Stimulated activated memory B cell treated with anti-CD40 and anti-IgM and Interleukin-4, amounts not matched to agents 10 μg/mL and 1 μg/mL and 100 μg/mL, for 72 hours (primary cell): ENCODE measurements around the gene SLC5A6.

Experiments used
- ATAC-seq: fragments of 150-1000 bp; cut with Tn5 transposase; 2 replicates; pipeline ENCODE4 v1.10.0; 2021
- H3K27ac Mint-ChIP-seq: one replicate; pipeline ENCODE4 v1.8.0; 2022; ENCODE audit warnings: mild to moderate bottlenecking, mixed read lengths
- H3K27me3 Mint-ChIP-seq: one replicate; pipeline ENCODE4 v1.8.0; 2022; ENCODE audit warnings: mixed read lengths
- H3K36me3 Mint-ChIP-seq: one replicate; pipeline ENCODE4 v1.8.0; 2022; ENCODE audit warnings: mixed read lengths
- H3K4me1 Mint-ChIP-seq: one replicate; pipeline ENCODE4 v1.8.0; 2022; ENCODE audit warnings: mixed read lengths
- H3K4me3 Mint-ChIP-seq: one replicate; pipeline ENCODE4 v1.8.0; 2022; ENCODE audit warnings: mild to moderate bottlenecking, moderate library complexity, mixed read lengths
- H3K9me3 Mint-ChIP-seq: one replicate; pipeline ENCODE4 v1.8.0; 2022; ENCODE audit warnings: mixed read lengths

Gene SLC5A6

GRCh38 chr2:27243391-27244130, 31.5 kb upstream of the SLC5A6 start:
- H3K27ac Mint-ChIP-seq = no peak overlapping the region
- no peak overlapping the region for H3K4me3 Mint-ChIP-seq
- ATAC-seq = no peak
- no peaks in the 10 kb centered on the region for H3K9me3 Mint-ChIP-seq
- H3K4me1 Mint-ChIP-seq = no peaks in the 10 kb centered on the region
- peaks cover 6% of the 10 kb centered on the region for H3K27me3 Mint-ChIP-seq
- peaks cover 55% of the 10 kb centered on the region for H3K36me3 Mint-ChIP-seq

GRCh38 chr2:27242614-27242951, 30.5 kb upstream of the SLC5A6 start:
- Mint-ChIP-seq H3K27me3 (no peaks in the 10 kb centered on the region), H3K4me1 (no peaks in the 10 kb centered on the region), H3K4me3 (no peak overlapping the region), H3K9me3 (no peaks in the 10 kb centered on the region), H3K36me3 (peaks cover 65% of the 10 kb centered on the region), H3K27ac (no peak overlapping the region)
- no peak for ATAC-seq

- Mint-ChIP-seq H3K36me3 (peaks cover 71% of the 10 kb centered on the region), H3K9me3 (no peaks in the 10 kb centered on the region), H3K27ac (no peak overlapping the region), H3K4me1 (no peaks in the 10 kb centered on the region), H3K27me3 (no peaks in the 10 kb centered on the region), H3K4me3 (no peak overlapping the region)
- ATAC-seq = no peak
These were observed 29.9 kb upstream of the SLC5A6 start for GRCh38 chr2:27241761-27242613.

GRCh38 chr2:27240406-27240805, 28.3 kb upstream of the SLC5A6 start:
- Mint-ChIP-seq H3K4me3 (no peak overlapping the region), H3K36me3 (peaks cover 82% of the 10 kb centered on the region), H3K4me1 (no peaks in the 10 kb centered on the region), H3K9me3 (no peaks in the 10 kb centered on the region), H3K27ac (no peak overlapping the region), H3K27me3 (no peaks in the 10 kb centered on the region)
- ATAC-seq = no peak

- H3K36me3 Mint-ChIP-seq = peaks cover 89% of the 10 kb centered on the region
These were observed 26.9 kb upstream of the SLC5A6 start for GRCh38 chr2:27238976-27239375.

GRCh38 chr2:27237341-27237945, 25.4 kb upstream of the SLC5A6 start:
- Mint-ChIP-seq H3K36me3 (peaks cover 88% of the 10 kb centered on the region), H3K4me3 (no peak overlapping the region), H3K9me3 (no peaks in the 10 kb centered on the region), H3K27ac (no peak overlapping the region), H3K4me1 (no peaks in the 10 kb centered on the region), H3K27me3 (no peaks in the 10 kb centered on the region)
- ATAC-seq = no peak

More at GRCh38 chr2:27238976-27239375, 26.9 kb upstream of the SLC5A6 start:
- Mint-ChIP-seq H3K27me3 (no peaks in the 10 kb centered on the region), H3K4me3 (no peak overlapping the region), H3K4me1 (no peaks in the 10 kb centered on the region), H3K9me3 (no peaks in the 10 kb centered on the region), H3K27ac (no peak overlapping the region)
- ATAC-seq = no peak

- ATAC-seq = no peak
- no peak overlapping the region for H3K27ac Mint-ChIP-seq
- no peaks in the 10 kb centered on the region for H3K27me3 Mint-ChIP-seq
- H3K9me3 Mint-ChIP-seq = no peaks in the 10 kb centered on the region
- H3K36me3 Mint-ChIP-seq = peaks cover 88% of the 10 kb centered on the region
- no peaks in the 10 kb centered on the region for H3K4me1 Mint-ChIP-seq
- H3K4me3 Mint-ChIP-seq = no peak overlapping the region
These were observed 24.6 kb upstream of the SLC5A6 start for GRCh38 chr2:27236626-27237025.

- ATAC-seq = no peak
- no peak overlapping the region for H3K27ac Mint-ChIP-seq
- peaks cover 88% of the 10 kb centered on the region for H3K36me3 Mint-ChIP-seq
- H3K27me3 Mint-ChIP-seq = no peaks in the 10 kb centered on the region
- no peak overlapping the region for H3K4me3 Mint-ChIP-seq
- no peaks in the 10 kb centered on the region for H3K9me3 Mint-ChIP-seq
- H3K4me1 Mint-ChIP-seq = no peaks in the 10 kb centered on the region
These were observed 24.1 kb upstream of the SLC5A6 start for GRCh38 chr2:27236136-27236535.

- no peak for ATAC-seq
- no peaks in the 10 kb centered on the region for H3K9me3 Mint-ChIP-seq
- no peaks in the 10 kb centered on the region for H3K27me3 Mint-ChIP-seq
- peaks cover 77% of the 10 kb centered on the region for H3K36me3 Mint-ChIP-seq
- H3K4me1 Mint-ChIP-seq = no peaks in the 10 kb centered on the region
- H3K27ac Mint-ChIP-seq = no peak overlapping the region
- H3K4me3 Mint-ChIP-seq = no peak overlapping the region
These were observed 21.3 kb upstream of the SLC5A6 start for GRCh38 chr2:27233341-27233740.

GRCh38 chr2:27231921-27232320, 19.9 kb upstream of the SLC5A6 start:
- Mint-ChIP-seq H3K36me3 (peaks cover 75% of the 10 kb centered on the region), H3K27me3 (no peaks in the 10 kb centered on the region), H3K4me1 (no peaks in the 10 kb centered on the region), H3K9me3 (no peaks in the 10 kb centered on the region), H3K4me3 (no peak overlapping the region), H3K27ac (no peak overlapping the region)
- no peak for ATAC-seq

GRCh38 chr2:27227501-27227900, 15.4 kb upstream of the SLC5A6 start:
- H3K4me3 Mint-ChIP-seq = no peak overlapping the region
- H3K4me1 Mint-ChIP-seq = no peaks in the 10 kb centered on the region
- H3K27me3 Mint-ChIP-seq = no peaks in the 10 kb centered on the region
- peaks cover 78% of the 10 kb centered on the region for H3K36me3 Mint-ChIP-seq
- no peaks in the 10 kb centered on the region for H3K9me3 Mint-ChIP-seq
- no peak for ATAC-seq
- H3K27ac Mint-ChIP-seq = no peak overlapping the region

GRCh38 chr2:27225526-27225925, 13.5 kb upstream of the SLC5A6 start:
- Mint-ChIP-seq H3K27ac (no peak overlapping the region), H3K27me3 (no peaks in the 10 kb centered on the region), H3K36me3 (peaks cover 76% of the 10 kb centered on the region), H3K4me1 (no peaks in the 10 kb centered on the region), H3K4me3 (no peak overlapping the region), H3K9me3 (no peaks in the 10 kb centered on the region)
- ATAC-seq = no peak

- no peaks in the 10 kb centered on the region for H3K9me3 Mint-ChIP-seq
- H3K27ac Mint-ChIP-seq = no peak overlapping the region
- H3K36me3 Mint-ChIP-seq = peaks cover 74% of the 10 kb centered on the region
- no peak for ATAC-seq
- H3K4me1 Mint-ChIP-seq = peaks cover 6% of the 10 kb centered on the region
- no peaks in the 10 kb centered on the region for H3K27me3 Mint-ChIP-seq
- H3K4me3 Mint-ChIP-seq = no peak overlapping the region
These were observed 11.3 kb upstream of the SLC5A6 start for GRCh38 chr2:27223416-27223815.

GRCh38 chr2:27222407-27222806, 10.3 kb upstream of the SLC5A6 start:
- Mint-ChIP-seq H3K9me3 (no peaks in the 10 kb centered on the region), H3K36me3 (peaks cover 66% of the 10 kb centered on the region), H3K27me3 (no peaks in the 10 kb centered on the region), H3K4me1 (peaks cover 16% of the 10 kb centered on the region), H3K27ac (no peak overlapping the region), H3K4me3 (no peak overlapping the region)
- no peak for ATAC-seq

- Mint-ChIP-seq H3K36me3 (peaks cover 61% of the 10 kb centered on the region), H3K9me3 (no peaks in the 10 kb centered on the region), H3K27ac (no peak overlapping the region), H3K4me3 (no peak overlapping the region), H3K4me1 (peaks cover 27% of the 10 kb centered on the region), H3K27me3 (no peaks in the 10 kb centered on the region)
- no peak for ATAC-seq
These were observed 9.1 kb upstream of the SLC5A6 start for GRCh38 chr2:27221166-27221565.

GRCh38 chr2:27220091-27220490, 8.0 kb upstream of the SLC5A6 start:
- Mint-ChIP-seq H3K36me3 (peaks cover 58% of the 10 kb centered on the region), H3K4me3 (no peak overlapping the region), H3K27me3 (no peaks in the 10 kb centered on the region), H3K9me3 (no peaks in the 10 kb centered on the region), H3K27ac (no peak overlapping the region), H3K4me1 (peaks cover 34% of the 10 kb centered on the region)
- ATAC-seq = no peak
